Fibroblast of villous mesenchyme (primary cell): ENCODE data around the gene SYNPO2. TPM values are rescaled to one million over a fixed set of nuclear protein-coding genes. Genes with fewer than 3 reads are reported as not detected.

Experiments
- DNase-seq: peaks from one replicate; pipeline ENCODE4 v3.0.0-alpha.2; 2010; ENCODE audit warnings: low read depth
- H3K4me3 ChIP-seq: 2 replicates; pipeline ENCODE4 v1.5.1; 2011; ENCODE audit warnings: low read depth, mild to moderate bottlenecking, low read length
- total RNA-seq: library from RNA; depleted of rRNA; stranded (reverse); fragments of >200 nt; gene quantifications from 2 replicates; pipeline ENCODE4 v1.2.3, GENCODE V29; 2012
- TF ChIP-seq, protein P1 (sequence below): IDR thresholded peaks from 2 replicates; pipeline ENCODE4 v1.5.1; 2012; ENCODE audit warnings: low read depth, mild to moderate bottlenecking, low read length; ENCODE audit not compliant: insufficient read depth

SYNPO2 gene
- total RNA-seq, 1 donor: 194 TPM

DNA sequence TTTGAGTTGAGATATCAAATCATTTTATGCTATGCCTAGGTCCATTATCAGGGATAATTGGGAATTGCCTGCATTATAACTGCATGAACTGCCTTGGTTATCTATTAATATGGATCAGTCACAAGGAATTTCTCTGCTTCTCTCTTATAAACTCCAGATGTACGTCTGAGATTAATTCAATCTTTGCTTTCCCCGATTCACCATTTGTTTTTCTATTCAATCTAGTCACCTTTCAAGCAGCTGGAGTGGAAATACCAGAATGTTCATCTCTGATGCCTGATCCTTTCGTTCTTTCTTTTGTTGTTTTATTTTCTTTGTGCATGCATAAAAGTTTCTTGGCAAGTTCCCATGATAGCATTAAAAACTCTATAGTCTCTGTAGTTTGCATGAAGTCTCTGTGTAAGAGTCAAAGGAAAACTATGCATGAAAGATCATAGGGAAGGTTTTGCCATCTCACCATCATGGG is 22.6 kb downstream of the SYNPO2 start:
- TF ChIP-seq, protein P1, sequence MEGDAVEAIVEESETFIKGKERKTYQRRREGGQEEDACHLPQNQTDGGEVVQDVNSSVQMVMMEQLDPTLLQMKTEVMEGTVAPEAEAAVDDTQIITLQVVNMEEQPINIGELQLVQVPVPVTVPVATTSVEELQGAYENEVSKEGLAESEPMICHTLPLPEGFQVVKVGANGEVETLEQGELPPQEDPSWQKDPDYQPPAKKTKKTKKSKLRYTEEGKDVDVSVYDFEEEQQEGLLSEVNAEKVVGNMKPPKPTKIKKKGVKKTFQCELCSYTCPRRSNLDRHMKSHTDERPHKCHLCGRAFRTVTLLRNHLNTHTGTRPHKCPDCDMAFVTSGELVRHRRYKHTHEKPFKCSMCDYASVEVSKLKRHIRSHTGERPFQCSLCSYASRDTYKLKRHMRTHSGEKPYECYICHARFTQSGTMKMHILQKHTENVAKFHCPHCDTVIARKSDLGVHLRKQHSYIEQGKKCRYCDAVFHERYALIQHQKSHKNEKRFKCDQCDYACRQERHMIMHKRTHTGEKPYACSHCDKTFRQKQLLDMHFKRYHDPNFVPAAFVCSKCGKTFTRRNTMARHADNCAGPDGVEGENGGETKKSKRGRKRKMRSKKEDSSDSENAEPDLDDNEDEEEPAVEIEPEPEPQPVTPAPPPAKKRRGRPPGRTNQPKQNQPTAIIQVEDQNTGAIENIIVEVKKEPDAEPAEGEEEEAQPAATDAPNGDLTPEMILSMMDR: no peak
- DNase-seq: no peak
- H3K4me3 ChIP-seq: no peak overlapping the region

DNA sequence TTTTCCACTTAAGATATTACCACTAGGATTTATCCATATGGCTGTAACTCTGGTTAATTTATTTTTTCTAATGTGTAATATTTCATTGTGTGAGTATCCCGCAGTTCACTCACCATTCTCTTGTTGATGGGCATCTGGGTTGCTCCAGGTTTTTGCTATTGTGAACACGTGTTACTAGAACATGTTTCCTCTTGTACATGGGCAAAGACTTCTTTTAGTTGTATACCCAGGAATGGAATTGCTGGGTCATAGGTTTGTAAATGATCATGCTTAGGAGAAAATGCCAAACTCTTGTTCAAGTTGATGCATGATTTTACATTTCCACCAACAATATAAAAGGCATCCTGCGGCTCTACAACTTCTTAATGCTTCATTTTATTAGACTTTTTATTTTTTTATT is 26.8 kb downstream of the SYNPO2 start:
- H3K4me3 ChIP-seq: no peak overlapping the region

DNA sequence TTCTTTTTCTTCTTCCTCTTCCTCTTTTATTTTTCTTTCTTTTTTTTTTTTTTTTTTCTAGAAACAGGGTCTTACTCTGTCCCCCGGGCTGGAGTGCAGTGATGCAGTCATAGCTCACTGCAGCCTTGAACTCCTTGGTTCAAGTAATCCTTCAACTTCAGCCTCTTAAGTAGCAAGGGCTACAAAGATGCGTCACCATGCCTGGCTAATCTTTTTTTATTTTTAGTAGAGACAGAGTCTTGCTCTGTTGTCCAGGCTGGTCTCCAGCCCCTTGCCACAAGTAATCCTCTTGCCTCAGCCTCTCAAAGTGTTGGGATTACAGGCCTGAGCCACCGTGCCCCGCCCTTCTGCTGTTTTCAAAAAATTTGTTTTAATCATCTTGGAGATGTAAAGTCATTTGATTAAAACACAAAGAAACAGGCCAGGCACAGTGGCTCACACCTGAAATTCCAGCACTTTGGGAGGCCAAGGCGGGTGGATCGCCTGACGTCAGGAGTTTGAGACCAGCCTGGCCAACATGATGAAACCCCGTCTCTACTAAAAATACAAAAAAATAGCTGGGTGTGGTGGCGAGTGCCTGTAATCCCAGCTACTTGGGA is 28.1 kb downstream of the SYNPO2 start:
- TF ChIP-seq, protein P1: no peak
- no peak for DNase-seq
- H3K4me3 ChIP-seq: no peak overlapping the region

More for the DNA sequence above, 26.8 kb downstream of the SYNPO2 start:
- TF ChIP-seq, protein P1: no peak
- no peak for DNase-seq

DNA sequence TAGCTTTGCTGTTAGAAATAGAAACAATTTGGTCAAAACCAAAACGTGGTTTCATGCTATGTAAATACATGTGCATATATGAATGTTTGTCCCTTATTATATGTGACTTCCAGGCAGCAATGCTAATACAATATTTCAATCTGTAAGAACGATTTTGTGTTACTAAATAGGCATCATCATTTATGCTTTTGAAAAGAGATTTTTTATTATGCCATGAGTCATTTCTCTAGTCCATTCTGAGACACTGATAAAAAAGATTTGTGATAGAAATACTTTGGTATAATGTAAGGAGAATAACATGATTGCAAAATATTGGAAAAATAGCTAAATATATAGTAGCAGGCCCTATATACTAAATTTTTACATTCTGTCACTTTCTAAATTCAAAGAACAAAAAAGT is 28.9 kb downstream of the SYNPO2 start:
- DNase-seq: no peak
- H3K4me3 ChIP-seq: no peak overlapping the region

DNA sequence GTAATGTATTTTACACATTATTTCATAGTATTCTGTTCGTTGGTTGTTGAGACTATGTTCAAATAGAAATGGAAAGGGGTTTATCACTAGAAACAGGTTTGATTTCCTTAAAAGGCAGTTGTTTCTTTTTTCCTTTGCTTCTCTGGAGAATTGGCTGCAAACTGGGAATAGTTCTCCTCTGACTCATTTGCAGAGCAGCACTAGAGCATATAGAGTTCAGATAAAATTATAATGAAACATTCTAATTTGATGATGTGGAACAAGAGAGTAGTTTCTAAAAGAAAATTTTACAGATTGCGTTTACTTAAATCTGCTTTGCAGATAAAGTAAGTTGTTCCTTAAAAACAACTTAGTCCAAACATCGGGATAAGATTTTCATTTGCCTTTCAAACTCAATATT is 29.7 kb downstream of the SYNPO2 start:
- no peak overlapping the region for H3K4me3 ChIP-seq
- TF ChIP-seq, protein P1: no peak
- peak; percentile 80 for DNase-seq

More for the DNA sequence above, 28.9 kb downstream of the SYNPO2 start:
- TF ChIP-seq, protein P1: no peak

DNA sequence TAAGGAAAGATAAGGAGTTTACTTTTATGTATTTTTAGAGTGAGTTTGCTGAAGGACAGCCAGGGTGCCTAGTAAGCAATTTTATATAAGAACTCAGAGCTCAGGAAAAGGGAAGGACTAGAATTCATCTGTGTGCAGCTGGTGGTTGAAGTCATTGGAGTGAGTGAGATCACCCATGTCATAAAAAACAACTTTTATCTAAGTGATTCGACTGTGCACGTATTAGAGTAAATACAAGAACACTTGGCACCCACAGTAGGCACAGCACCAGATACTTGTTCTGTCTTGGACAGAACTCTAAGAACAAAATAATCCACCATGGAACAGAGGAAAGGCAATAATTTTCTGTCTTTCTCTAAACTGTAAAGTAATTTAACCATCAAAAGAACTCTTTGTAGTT is 31.6 kb downstream of the SYNPO2 start:
- no peak overlapping the region for H3K4me3 ChIP-seq
- peak; percentile 26 for DNase-seq
- TF ChIP-seq, protein P1: no peak

DNA sequence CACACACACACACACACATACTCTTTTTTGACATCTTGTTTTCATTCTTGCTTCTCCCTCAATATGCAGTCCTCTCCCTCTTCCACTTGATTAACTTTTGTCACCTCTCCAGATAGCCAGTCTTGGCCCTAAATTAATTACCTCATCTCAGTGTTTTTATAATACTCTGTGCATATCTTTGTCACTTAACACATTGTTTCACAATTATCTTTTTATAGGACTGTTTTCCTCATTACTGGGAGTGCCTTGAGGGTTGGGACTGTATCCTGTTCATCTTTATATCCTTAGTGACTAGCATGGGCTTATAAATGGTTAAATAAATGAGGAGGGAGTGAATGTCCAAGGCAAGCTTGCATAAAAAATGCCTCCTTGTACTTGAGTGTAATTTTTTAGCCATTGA is 33.1 kb downstream of the SYNPO2 start:
- DNase-seq: no peak
- TF ChIP-seq, protein P1: no peak
- no peak overlapping the region for H3K4me3 ChIP-seq
